ENCODE measurements around the gene RAB9A. TPM values are rescaled to one million over a fixed set of nuclear protein-coding genes. Genes with fewer than 3 reads are reported as not detected.

Gene RAB9A
- total and polyA plus RNA-seq, 4 donors: 9.0 to 22.9 (median 12.0) TPM

DNA sequence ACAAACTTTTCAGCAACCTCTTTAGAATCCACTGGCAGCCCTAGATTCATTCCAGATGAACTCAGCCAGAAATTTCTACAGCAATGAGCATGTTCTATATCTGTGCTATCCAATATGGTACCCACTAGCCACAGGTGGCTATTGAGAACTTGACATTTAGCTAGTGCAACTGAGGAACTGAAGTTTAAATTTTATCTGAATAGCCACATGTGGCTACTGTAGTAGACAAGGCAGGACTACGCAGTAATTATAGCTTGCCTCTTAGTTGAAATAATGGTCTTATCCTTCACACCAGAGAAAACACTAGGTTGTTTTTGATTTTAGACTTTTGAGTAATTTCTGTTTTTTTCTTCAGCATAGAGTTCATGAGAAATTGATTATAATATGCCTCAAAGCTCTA is 38.6 kb upstream of the RAB9A start:
- no peak for DNase-seq (ENCODE audit: low spot score)
- H3K9ac ChIP-seq (ENCODE audit: low read depth in 1 of 2, low read length in 2 of 2): no peak overlapping the region
- H3K36me3 ChIP-seq (ENCODE audit: control insufficient read depth in 4 of 4, insufficient read depth in 3 of 4, low read depth in 1 of 4, low read length in 3 of 4): no peaks in the 10 kb centered on the region
- H3K27ac ChIP-seq (ENCODE audit: low read depth in 1 of 2, low read length in 2 of 2): no peak overlapping the region
- no peak overlapping the region for H3K4me3 ChIP-seq (ENCODE audit: low read depth in 1 of 3, low read length in 3 of 3)
- TF ChIP-seq EGR1 (IDR thresholded peaks at IDR 0.05; ENCODE audit: low read depth in 2 of 2) (no peak), TAF1 (conservative IDR thresholded peaks at IDR 0.05) (no peak), HNF4A (conservative IDR thresholded peaks at IDR 0.05) (no peak), JUND (IDR thresholded peaks at IDR 0.05) (no peak), NR2F2 (IDR thresholded peaks at IDR 0.05) (no peak), RXRA (IDR thresholded peaks at IDR 0.05) (no peak), YY1 (IDR thresholded peaks at IDR 0.05) (no peak), FOXA1 (IDR thresholded peaks at IDR 0.05) (no peak), SP1 (IDR thresholded peaks at IDR 0.05) (no peak), RAD21 (IDR thresholded peaks at IDR 0.05) (no peak), GABPA (IDR thresholded peaks at IDR 0.05 in 1 of 2, conservative IDR thresholded peaks at IDR 0.05 in 1 of 2) (no peak), HNF4G (IDR thresholded peaks at IDR 0.05) (no peak), FOXA2 (IDR thresholded peaks at IDR 0.05) (no peak)
- TF ChIP-seq, protein P1, sequence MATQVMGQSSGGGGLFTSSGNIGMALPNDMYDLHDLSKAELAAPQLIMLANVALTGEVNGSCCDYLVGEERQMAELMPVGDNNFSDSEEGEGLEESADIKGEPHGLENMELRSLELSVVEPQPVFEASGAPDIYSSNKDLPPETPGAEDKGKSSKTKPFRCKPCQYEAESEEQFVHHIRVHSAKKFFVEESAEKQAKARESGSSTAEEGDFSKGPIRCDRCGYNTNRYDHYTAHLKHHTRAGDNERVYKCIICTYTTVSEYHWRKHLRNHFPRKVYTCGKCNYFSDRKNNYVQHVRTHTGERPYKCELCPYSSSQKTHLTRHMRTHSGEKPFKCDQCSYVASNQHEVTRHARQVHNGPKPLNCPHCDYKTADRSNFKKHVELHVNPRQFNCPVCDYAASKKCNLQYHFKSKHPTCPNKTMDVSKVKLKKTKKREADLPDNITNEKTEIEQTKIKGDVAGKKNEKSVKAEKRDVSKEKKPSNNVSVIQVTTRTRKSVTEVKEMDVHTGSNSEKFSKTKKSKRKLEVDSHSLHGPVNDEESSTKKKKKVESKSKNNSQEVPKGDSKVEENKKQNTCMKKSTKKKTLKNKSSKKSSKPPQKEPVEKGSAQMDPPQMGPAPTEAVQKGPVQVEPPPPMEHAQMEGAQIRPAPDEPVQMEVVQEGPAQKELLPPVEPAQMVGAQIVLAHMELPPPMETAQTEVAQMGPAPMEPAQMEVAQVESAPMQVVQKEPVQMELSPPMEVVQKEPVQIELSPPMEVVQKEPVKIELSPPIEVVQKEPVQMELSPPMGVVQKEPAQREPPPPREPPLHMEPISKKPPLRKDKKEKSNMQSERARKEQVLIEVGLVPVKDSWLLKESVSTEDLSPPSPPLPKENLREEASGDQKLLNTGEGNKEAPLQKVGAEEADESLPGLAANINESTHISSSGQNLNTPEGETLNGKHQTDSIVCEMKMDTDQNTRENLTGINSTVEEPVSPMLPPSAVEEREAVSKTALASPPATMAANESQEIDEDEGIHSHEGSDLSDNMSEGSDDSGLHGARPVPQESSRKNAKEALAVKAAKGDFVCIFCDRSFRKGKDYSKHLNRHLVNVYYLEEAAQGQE (IDR thresholded peaks at IDR 0.05): no peak
- TF ChIP-seq, protein P2, sequence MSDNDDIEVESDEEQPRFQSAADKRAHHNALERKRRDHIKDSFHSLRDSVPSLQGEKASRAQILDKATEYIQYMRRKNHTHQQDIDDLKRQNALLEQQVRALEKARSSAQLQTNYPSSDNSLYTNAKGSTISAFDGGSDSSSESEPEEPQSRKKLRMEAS (IDR thresholded peaks at IDR 0.05): no peak
- TF ChIP-seq, protein P3, sequence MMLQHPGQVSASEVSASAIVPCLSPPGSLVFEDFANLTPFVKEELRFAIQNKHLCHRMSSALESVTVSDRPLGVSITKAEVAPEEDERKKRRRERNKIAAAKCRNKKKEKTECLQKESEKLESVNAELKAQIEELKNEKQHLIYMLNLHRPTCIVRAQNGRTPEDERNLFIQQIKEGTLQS (IDR thresholded peaks at IDR 0.05): no peak
- TF ChIP-seq, protein P4, sequence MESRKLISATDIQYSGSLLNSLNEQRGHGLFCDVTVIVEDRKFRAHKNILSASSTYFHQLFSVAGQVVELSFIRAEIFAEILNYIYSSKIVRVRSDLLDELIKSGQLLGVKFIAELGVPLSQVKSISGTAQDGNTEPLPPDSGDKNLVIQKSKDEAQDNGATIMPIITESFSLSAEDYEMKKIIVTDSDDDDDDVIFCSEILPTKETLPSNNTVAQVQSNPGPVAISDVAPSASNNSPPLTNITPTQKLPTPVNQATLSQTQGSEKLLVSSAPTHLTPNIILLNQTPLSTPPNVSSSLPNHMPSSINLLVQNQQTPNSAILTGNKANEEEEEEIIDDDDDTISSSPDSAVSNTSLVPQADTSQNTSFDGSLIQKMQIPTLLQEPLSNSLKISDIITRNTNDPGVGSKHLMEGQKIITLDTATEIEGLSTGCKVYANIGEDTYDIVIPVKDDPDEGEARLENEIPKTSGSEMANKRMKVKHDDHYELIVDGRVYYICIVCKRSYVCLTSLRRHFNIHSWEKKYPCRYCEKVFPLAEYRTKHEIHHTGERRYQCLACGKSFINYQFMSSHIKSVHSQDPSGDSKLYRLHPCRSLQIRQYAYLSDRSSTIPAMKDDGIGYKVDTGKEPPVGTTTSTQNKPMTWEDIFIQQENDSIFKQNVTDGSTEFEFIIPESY (IDR thresholded peaks at IDR 0.05): no peak
- TF ChIP-seq, protein P5, sequence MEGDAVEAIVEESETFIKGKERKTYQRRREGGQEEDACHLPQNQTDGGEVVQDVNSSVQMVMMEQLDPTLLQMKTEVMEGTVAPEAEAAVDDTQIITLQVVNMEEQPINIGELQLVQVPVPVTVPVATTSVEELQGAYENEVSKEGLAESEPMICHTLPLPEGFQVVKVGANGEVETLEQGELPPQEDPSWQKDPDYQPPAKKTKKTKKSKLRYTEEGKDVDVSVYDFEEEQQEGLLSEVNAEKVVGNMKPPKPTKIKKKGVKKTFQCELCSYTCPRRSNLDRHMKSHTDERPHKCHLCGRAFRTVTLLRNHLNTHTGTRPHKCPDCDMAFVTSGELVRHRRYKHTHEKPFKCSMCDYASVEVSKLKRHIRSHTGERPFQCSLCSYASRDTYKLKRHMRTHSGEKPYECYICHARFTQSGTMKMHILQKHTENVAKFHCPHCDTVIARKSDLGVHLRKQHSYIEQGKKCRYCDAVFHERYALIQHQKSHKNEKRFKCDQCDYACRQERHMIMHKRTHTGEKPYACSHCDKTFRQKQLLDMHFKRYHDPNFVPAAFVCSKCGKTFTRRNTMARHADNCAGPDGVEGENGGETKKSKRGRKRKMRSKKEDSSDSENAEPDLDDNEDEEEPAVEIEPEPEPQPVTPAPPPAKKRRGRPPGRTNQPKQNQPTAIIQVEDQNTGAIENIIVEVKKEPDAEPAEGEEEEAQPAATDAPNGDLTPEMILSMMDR (IDR thresholded peaks at IDR 0.05; ENCODE audit: low read depth, low read length, missing input control): no peak
- 98% methylated on average over 1 of the region's 1 CpG for WGBS
- no peaks in the 10 kb centered on the region for H3K9me3 ChIP-seq (ENCODE audit: control insufficient read depth in 4 of 4, low read length in 3 of 4)
- no peaks in the 10 kb centered on the region for H3K27me3 ChIP-seq (ENCODE audit: control insufficient read depth in 4 of 4, insufficient read depth in 4 of 4, low read length in 3 of 4)
- peaks cover 0 to 23% (median 18%) of the 10 kb centered on the region in 4 donors for H3K4me1 ChIP-seq (ENCODE audit: control insufficient read depth in 4 of 4, insufficient read depth in 4 of 4, low read length in 3 of 4)
